H9 (cell line): ENCODE results near the gene PAK5. TPM values are rescaled to one million over a fixed set of nuclear protein-coding genes. Genes with fewer than 3 reads are reported as not detected.

Source experiments
- DNase-seq: peaks from one replicate; pipeline ENCODE4 v3.0.0-alpha.2; 2017
- H2AFZ ChIP-seq: one replicate; pipeline ENCODE4 v1.6.1; 2013; ENCODE audit warnings: mild to moderate bottlenecking, low read length, control low read depth, moderate library complexity
- H2AK5ac ChIP-seq: 2 replicates; pipeline ENCODE4 v1.6.1; 2013; ENCODE audit warnings: low read length, control low read depth, mixed read lengths; ENCODE audit not compliant: insufficient read length
- H2BK120ac ChIP-seq: one replicate; pipeline ENCODE4 v1.6.1; 2013; ENCODE audit warnings: low read depth, mild to moderate bottlenecking, low read length, control low read depth, inconsistent platforms; ENCODE audit not compliant: poor library complexity, severe bottlenecking
- H2BK12ac ChIP-seq: 2 replicates; pipeline ENCODE4 v1.6.1; 2013; ENCODE audit warnings: low read length, control low read depth, mixed read lengths, low read depth; ENCODE audit not compliant: insufficient read length
- H2BK15ac ChIP-seq: 2 replicates; pipeline ENCODE4 v1.6.1; 2013; ENCODE audit warnings: low read depth, low read length, control low read depth
- H2BK20ac ChIP-seq: one replicate; pipeline ENCODE4 v1.6.1; 2013; ENCODE audit warnings: low read depth, mild to moderate bottlenecking, low read length, control low read depth, inconsistent platforms; ENCODE audit not compliant: poor library complexity, severe bottlenecking
- H2BK5ac ChIP-seq: 2 replicates; pipeline ENCODE4 v1.6.1; 2013; ENCODE audit warnings: low read length, control low read depth, mixed read lengths; ENCODE audit not compliant: insufficient read length
- H3K14ac ChIP-seq: 2 replicates; pipeline ENCODE4 v1.6.1; 2013; ENCODE audit warnings: low read length, control low read depth; ENCODE audit not compliant: insufficient read depth
- H3K18ac ChIP-seq: 2 replicates; pipeline ENCODE4 v1.6.1; 2013; ENCODE audit warnings: low read depth, mild to moderate bottlenecking, mixed read lengths, low read length, control low read depth; ENCODE audit not compliant: insufficient read length
- H3K23ac ChIP-seq: 2 replicates; pipeline ENCODE4 v1.6.1; 2013; ENCODE audit warnings: low read length, control low read depth, mixed read lengths, low read depth; ENCODE audit not compliant: insufficient read length
- H3K23me2 ChIP-seq: 2 replicates; pipeline ENCODE4 v1.6.1; 2013; ENCODE audit warnings: low read depth, mild to moderate bottlenecking, mixed read lengths, low read length, control low read depth; ENCODE audit not compliant: insufficient read length, poor library complexity, severe bottlenecking
- H3K27ac ChIP-seq: 2 replicates; pipeline ENCODE4 v1.5.1; 2013; ENCODE audit warnings: low read length, control low read depth, mixed read lengths, low read depth; ENCODE audit not compliant: insufficient read length
- H3K27me3 ChIP-seq: 2 replicates; pipeline ENCODE4 v1.6.1; 2013; ENCODE audit warnings: low read length, control low read depth, inconsistent platforms; ENCODE audit not compliant: insufficient read depth
- H3K4ac ChIP-seq: 2 replicates; pipeline ENCODE4 v1.6.1; 2013; ENCODE audit warnings: low read depth, mild to moderate bottlenecking, control low read depth, inconsistent platforms, low read length, moderate library complexity
- H3K4me1 ChIP-seq: 2 replicates; pipeline ENCODE4 v1.6.1; 2013; ENCODE audit warnings: low read length, control low read depth, inconsistent platforms; ENCODE audit not compliant: insufficient read depth
- H3K4me2 ChIP-seq: 2 replicates; pipeline ENCODE4 v1.6.1; 2013; ENCODE audit warnings: low read length, control low read depth, mixed read lengths; ENCODE audit not compliant: insufficient read length, insufficient read depth
- H3K56ac ChIP-seq: 2 replicates; pipeline ENCODE4 v1.6.1; 2013; ENCODE audit warnings: low read depth, mild to moderate bottlenecking, mixed read lengths, low read length, control low read depth; ENCODE audit not compliant: insufficient read length
- H3K79me1 ChIP-seq: 2 replicates; pipeline ENCODE4 v1.6.1; 2013; ENCODE audit warnings: low read depth, mild to moderate bottlenecking, moderate library complexity, low read length, control low read depth, inconsistent platforms; ENCODE audit not compliant: insufficient read depth, poor library complexity, severe bottlenecking
- H3K79me2 ChIP-seq: 2 replicates; pipeline ENCODE4 v1.6.1; 2013; ENCODE audit warnings: low read length, control low read depth, inconsistent platforms; ENCODE audit not compliant: insufficient read depth
- H3K9ac ChIP-seq: 2 replicates; pipeline ENCODE4 v1.6.1; 2013; ENCODE audit warnings: low read length, control low read depth, mixed read lengths; ENCODE audit not compliant: insufficient read length; ENCODE audit errors: extremely low read depth
- H3K9me3 ChIP-seq: one replicate; pipeline ENCODE4 v1.6.1; 2013; ENCODE audit warnings: low read depth, low read length, inconsistent platforms; ENCODE audit not compliant: control insufficient read depth
- H3T11ph ChIP-seq: one replicate; pipeline ENCODE4 v1.6.1; 2013; ENCODE audit warnings: mild to moderate bottlenecking, low read length, control low read depth, inconsistent platforms
- H4K20me1 ChIP-seq: one replicate; pipeline ENCODE4 v1.6.1; 2013; ENCODE audit not compliant: control insufficient read depth, insufficient read length, insufficient read depth
- H4K5ac ChIP-seq: 2 replicates; pipeline ENCODE4 v1.6.1; 2013; ENCODE audit warnings: low read depth, mild to moderate bottlenecking, mixed read lengths, low read length, control low read depth; ENCODE audit not compliant: insufficient read length
- H4K8ac ChIP-seq: replicated peaks from 2 replicates; pipeline ENCODE4 v1.6.1; 2013; ENCODE audit warnings: low read length, control low read depth, mixed read lengths, low read depth; ENCODE audit not compliant: insufficient read length
- H4K91ac ChIP-seq: 2 replicates; pipeline ENCODE4 v1.6.1; 2013; ENCODE audit warnings: low read depth, mild to moderate bottlenecking, moderate library complexity, mixed read lengths, low read length, control low read depth; ENCODE audit not compliant: insufficient read length
- H3K27ac Mint-ChIP-seq, 3 experiments: 2 replicates in 2 of 3; 3 replicates in 1 of 3; pipeline ENCODE4 v1.8.0; 2020 to 2021; ENCODE audit warnings: mixed read lengths in 3 of 3, mild to moderate bottlenecking in 1 of 3, moderate library complexity in 1 of 3
- H3K27me3 Mint-ChIP-seq: 2 replicates; pipeline ENCODE4 v1.8.0; 2021; ENCODE audit warnings: low read depth, mild to moderate bottlenecking, moderate library complexity, mixed read lengths
- H3K36me3 Mint-ChIP-seq, 3 experiments: 2 replicates in 2 of 3; 3 replicates in 1 of 3; pipeline ENCODE4 v1.8.0; 2020 to 2021; ENCODE audit warnings: low read depth in 3 of 3, mixed read lengths in 3 of 3; ENCODE audit not compliant: insufficient read depth in 1 of 3
- H3K4me1 Mint-ChIP-seq, 2 experiments: 2 replicates each; pipeline ENCODE4 v1.8.0; 2020; ENCODE audit warnings: mixed read lengths in 2 of 2
- H3K4me3 Mint-ChIP-seq, 2 experiments: 2 replicates in 1 of 2; 3 replicates in 1 of 2; pipeline ENCODE4 v1.8.0; 2020 to 2021; ENCODE audit warnings: mild to moderate bottlenecking in 2 of 2, mixed read lengths in 2 of 2, moderate library complexity in 1 of 2
- H3K9me3 Mint-ChIP-seq, 2 experiments: 2 replicates in 1 of 2; 3 replicates in 1 of 2; pipeline ENCODE4 v1.8.0; 2020; ENCODE audit warnings: mild to moderate bottlenecking in 2 of 2, mixed read lengths in 2 of 2, moderate library complexity in 1 of 2
- CTCF ChIP-seq: fragments of 200-600 bp; sonication (generic); conservative IDR thresholded peaks from 3 replicates; pipeline ENCODE4 v1.8.0; 2021; ENCODE audit warnings: antibody characterized with exemption, mild to moderate bottlenecking
- WGBS: extraction: QIAGEN DNeasy Blood & Tissue Kit; methylation state at CpG from one replicate; pipeline ENCODE4 v1.1.7; 2013; ENCODE audit warnings: missing lambda C conversion rate, low lambda C conversion rate, mixed read lengths; ENCODE audit not compliant: insufficient read length; ENCODE audit errors: extremely low coverage; 5-methylcytosine and 5-hydroxymethylcytosine counted together
- total RNA-seq: library from RNA; stranded (reverse); gene quantifications from 2 replicates; pipeline ENCODE4 v1.2.1, GENCODE V29; 2021

Gene PAK5
- total RNA-seq, 1 experiment from 2014 or later = 0.20 TPM

GRCh38 chr20:9884061-9884460 is 45.2 kb upstream of the PAK5 start:
- peaks cover 6% of the 10 kb centered on the region in 2 experiments; a peak in 3 of 4 replicates for H3K4me1 Mint-ChIP-seq
- H3K79me2 ChIP-seq = no peaks in the 10 kb centered on the region

More at GRCh38 chr20:9884061-9884460, 45.2 kb upstream of the PAK5 start:
- Histone ChIP-seq H3K27ac (no peak overlapping the region), H4K91ac (no peak overlapping the region), H3K23ac (no peak overlapping the region), H3K9me3 (no peaks in the 10 kb centered on the region), H2BK20ac (no peak overlapping the region), H3K9ac (no peak overlapping the region), H4K8ac (no peak overlapping the region), H3K4me1 (no peaks in the 10 kb centered on the region), H3K79me1 (no peaks in the 10 kb centered on the region), H3K4ac (no peak overlapping the region), H3K4me2 (no peak overlapping the region), H2BK5ac (no peak overlapping the region), H2BK15ac (no peak overlapping the region), H3K23me2 (no peaks in the 10 kb centered on the region), H4K20me1 (no peaks in the 10 kb centered on the region), H3K56ac (no peak overlapping the region), H2AFZ (no peak overlapping the region), H4K5ac (no peak overlapping the region), H3T11ph (no peak overlapping the region), H3K27me3 (no peaks in the 10 kb centered on the region), H3K14ac (no peak overlapping the region), H3K18ac (no peak overlapping the region), H2BK12ac (no peak overlapping the region), H2AK5ac (no peak overlapping the region), H2BK120ac (no peak overlapping the region)
- DNase-seq = no peak
- H3K27ac Mint-ChIP-seq = no peak overlapping the region
- no peak overlapping the region for H3K4me3 Mint-ChIP-seq
- peaks cover 0 to under 1% (median 0%) of the 10 kb centered on the region in 3 experiments; a peak in 1 of 7 replicates for H3K36me3 Mint-ChIP-seq
- no peaks in the 10 kb centered on the region for H3K27me3 Mint-ChIP-seq
- no CpG with 5 or more reads among the region's 1 CpG for WGBS
- peaks cover 0 to under 1% of the 10 kb centered on the region in 2 experiments; a peak in 1 of 5 replicates for H3K9me3 Mint-ChIP-seq
- peak; percentile 65 for TF ChIP-seq CTCF
